HepG2 (cell line): Measurements from ENCODE around the gene NUBPL. TPM values are rescaled to one million over a fixed set of nuclear protein-coding genes. Genes with fewer than 3 reads are reported as not detected.

Source experiments
- POGZ ChIP-seq: sonication (generic); formaldehyde crosslinking; IDR thresholded peaks from 2 replicates; pipeline ENCODE4 v1.4.0; 2020; ENCODE audit warnings: mild to moderate bottlenecking, missing genetic modification reagents
- PRDM15 ChIP-seq: sonication (generic); formaldehyde crosslinking; IDR thresholded peaks from 2 replicates; pipeline ENCODE4 v1.4.0; 2020; ENCODE audit warnings: missing genetic modification reagents
- PRDM4 ChIP-seq: sonication (generic); formaldehyde crosslinking; IDR thresholded peaks from 2 replicates; pipeline ENCODE4 v1.9.0; 2021; ENCODE audit warnings: missing genetic modification reagents, borderline replicate concordance
- RERE ChIP-seq: IDR thresholded peaks from 2 replicates; pipeline ENCODE4 v1.6.1; 2016; ENCODE audit warnings: low read depth, missing genetic modification reagents, missing compliant biosample characterization
- TARDBP ChIP-seq: sonication (generic); formaldehyde crosslinking; IDR thresholded peaks from 2 replicates; pipeline ENCODE4 v1.8.0; 2022; ENCODE audit warnings: mild to moderate bottlenecking, missing genetic modification reagents
- TBX2 ChIP-seq: sonication (generic); formaldehyde crosslinking; IDR thresholded peaks from 2 replicates; pipeline ENCODE4 v1.5.0; 2020; ENCODE audit warnings: missing genetic modification reagents, mild to moderate bottlenecking, borderline replicate concordance
- TCF7 ChIP-seq: sonication (generic); IDR thresholded peaks from 2 replicates; pipeline ENCODE4 v1.6.1; 2016; ENCODE audit warnings: antibody characterized with exemption, low read depth
- ZBTB49 ChIP-seq: sonication (generic); formaldehyde crosslinking; IDR thresholded peaks from 2 replicates; pipeline ENCODE4 v1.4.0; 2020; ENCODE audit warnings: missing genetic modification reagents, borderline replicate concordance
- ZMYM4 ChIP-seq: sonication (generic); formaldehyde crosslinking; IDR thresholded peaks from 2 replicates; pipeline ENCODE4 v1.8.1; 2023; ENCODE audit warnings: mild to moderate bottlenecking, missing genetic modification reagents
- ZNF235 ChIP-seq: sonication (generic); formaldehyde crosslinking; IDR thresholded peaks from 2 replicates; pipeline ENCODE4 v1.8.1; 2023; ENCODE audit warnings: mild to moderate bottlenecking, missing genetic modification reagents, borderline replicate concordance
- ZNF704 ChIP-seq: sonication (generic); formaldehyde crosslinking; IDR thresholded peaks from 2 replicates; pipeline ENCODE4 v1.8.1; 2023; ENCODE audit warnings: mild to moderate bottlenecking, inconsistent platforms, moderate library complexity, missing genetic modification reagents, borderline replicate concordance
- polyA plus RNA-seq, 8 experiments: library from polyadenylated mRNA; depleted of rRNA in 3 of 8; stranded (reverse) in 7 of 8; unstranded in 1 of 8; fragments of >200 nt; fragmentation: Illumina TruSeq in 4 of 8; extraction: Trizol in 4 of 8; gene quantifications; 2 replicates each; pipeline versions ENCODE4 v1.2.1 to v1.2.3, GENCODE V29; 2011 to 2016; ENCODE audit warnings: low read depth in 4 of 8, missing spikeins in 1 of 8, mixed read lengths in 1 of 8; ENCODE audit not compliant: insufficient read depth in 1 of 8
- total RNA-seq, 5 experiments: library from RNA; depleted of rRNA; stranded (reverse); fragments of >200 nt; fragmentation: Illumina TruSeq; extraction: Trizol; gene quantifications; 2 replicates each; pipeline ENCODE4 v1.2.3, GENCODE V29; 2016; ENCODE audit warnings: low read depth in 1 of 5

NUBPL gene
- total and polyA plus RNA-seq, 2 of the 13 experiments (the other 11 are each of a cell fraction or from before 2014, with no cell fraction given) = 21.3 to 44.1 TPM

- TF ChIP-seq PRDM4 (CRISPR knock-in tag) (no peak), TBX2 (CRISPR knock-in tag) (no peak), ZBTB49 (CRISPR knock-in tag) (no peak), PRDM15 (CRISPR knock-in tag) (no peak), TARDBP (CRISPR knock-in tag) (peak; percentile 65; the same call in 1 of the 2 replicates), ZNF704 (CRISPR knock-in tag) (no peak), ZNF235 (CRISPR knock-in tag) (no peak), RERE (CRISPR knock-in tag) (no peak), ZMYM4 (CRISPR knock-in tag) (peak; percentile 77), POGZ (CRISPR knock-in tag) (peak; percentile 63; the same call in 1 of the 2 replicates), TCF7 (peak; percentile 42; the same call in 1 of the 2 replicates)
Measured at GRCh38 chr14:31766315-31766892, 205.2 kb downstream of the NUBPL start (continued).
